GM06990 (cell line): ENCODE data around the gene ZNF396.

ENCODE experiments used
- DNase-seq: peaks from one replicate; pipeline ENCODE4 v3.0.0-alpha.2; 2011; ENCODE audit not compliant: insufficient read length; ENCODE audit errors: extremely low read depth
- H3K27me3 ChIP-seq: replicated peaks from 2 replicates; pipeline ENCODE4 v1.6.0; 2011; ENCODE audit warnings: low read length; ENCODE audit not compliant: control insufficient read depth, insufficient read depth
- H3K36me3 ChIP-seq: 2 replicates; pipeline ENCODE4 v1.5.1; 2011; ENCODE audit warnings: low read length; ENCODE audit not compliant: control insufficient read depth, insufficient read depth
- H3K4me3 ChIP-seq: replicated peaks from 2 replicates; pipeline ENCODE4 v1.5.1; 2011; ENCODE audit warnings: low read depth, mild to moderate bottlenecking, control low read depth, low read length
- TF ChIP-seq, protein P1 (sequence below): IDR thresholded peaks from 2 replicates; pipeline ENCODE4 v1.5.1; 2011; ENCODE audit warnings: low read length, control low read depth, mild to moderate bottlenecking, inconsistent platforms; ENCODE audit not compliant: insufficient read depth, poor library complexity, severe bottlenecking

ZNF396 gene

DNA sequence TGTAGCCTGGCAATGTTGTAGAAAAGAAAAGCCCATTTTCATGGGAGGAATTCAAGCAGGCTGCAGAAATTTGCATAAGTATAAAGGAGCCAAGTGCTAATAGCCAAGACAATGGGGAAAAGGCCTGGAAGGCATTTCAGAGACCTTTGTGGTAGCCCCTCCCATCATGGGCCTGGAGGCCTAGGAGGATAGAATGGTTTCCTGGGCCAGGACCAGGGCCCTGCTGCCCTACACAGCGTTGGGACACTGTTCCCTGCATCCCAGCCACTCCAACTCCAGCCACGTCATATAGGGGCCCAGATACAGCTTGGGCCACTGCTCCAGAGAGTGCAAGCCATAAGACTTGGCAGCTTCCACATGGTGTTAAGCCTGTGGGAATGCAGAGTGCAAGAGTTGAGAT, 24.9 kb downstream of the ZNF396 start:
- no peak for DNase-seq
- Histone ChIP-seq H3K36me3 (no peaks in the 10 kb centered on the region), H3K27me3 (no peaks in the 10 kb centered on the region), H3K4me3 (no peak overlapping the region)
- TF ChIP-seq, protein P1, sequence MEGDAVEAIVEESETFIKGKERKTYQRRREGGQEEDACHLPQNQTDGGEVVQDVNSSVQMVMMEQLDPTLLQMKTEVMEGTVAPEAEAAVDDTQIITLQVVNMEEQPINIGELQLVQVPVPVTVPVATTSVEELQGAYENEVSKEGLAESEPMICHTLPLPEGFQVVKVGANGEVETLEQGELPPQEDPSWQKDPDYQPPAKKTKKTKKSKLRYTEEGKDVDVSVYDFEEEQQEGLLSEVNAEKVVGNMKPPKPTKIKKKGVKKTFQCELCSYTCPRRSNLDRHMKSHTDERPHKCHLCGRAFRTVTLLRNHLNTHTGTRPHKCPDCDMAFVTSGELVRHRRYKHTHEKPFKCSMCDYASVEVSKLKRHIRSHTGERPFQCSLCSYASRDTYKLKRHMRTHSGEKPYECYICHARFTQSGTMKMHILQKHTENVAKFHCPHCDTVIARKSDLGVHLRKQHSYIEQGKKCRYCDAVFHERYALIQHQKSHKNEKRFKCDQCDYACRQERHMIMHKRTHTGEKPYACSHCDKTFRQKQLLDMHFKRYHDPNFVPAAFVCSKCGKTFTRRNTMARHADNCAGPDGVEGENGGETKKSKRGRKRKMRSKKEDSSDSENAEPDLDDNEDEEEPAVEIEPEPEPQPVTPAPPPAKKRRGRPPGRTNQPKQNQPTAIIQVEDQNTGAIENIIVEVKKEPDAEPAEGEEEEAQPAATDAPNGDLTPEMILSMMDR, result no peak

DNA sequence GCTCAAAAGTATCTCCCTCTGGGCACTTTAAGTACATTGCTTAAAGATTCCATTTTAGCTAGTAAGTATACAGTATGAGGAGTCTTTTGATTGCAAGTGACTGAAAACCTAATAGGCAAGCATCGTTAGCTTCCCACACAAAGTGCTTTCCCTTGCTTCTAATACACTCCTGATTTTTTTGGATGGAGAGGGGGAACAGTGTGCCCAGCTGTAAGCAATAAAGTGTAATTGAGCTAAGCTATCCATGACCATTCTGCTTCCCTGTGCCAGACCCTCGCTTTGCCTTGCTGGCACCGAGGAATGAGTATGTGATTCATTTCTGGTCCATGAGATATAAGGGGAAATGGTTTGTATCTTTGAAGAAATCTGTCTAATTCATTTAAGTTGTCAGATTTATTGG, 29.1 kb downstream of the ZNF396 start:
- Histone ChIP-seq H3K36me3 (no peaks in the 10 kb centered on the region), H3K27me3 (no peaks in the 10 kb centered on the region), H3K4me3 (no peak overlapping the region)
- DNase-seq, result no peak
- TF ChIP-seq, protein P1, result no peak

- Histone ChIP-seq H3K27me3 (no peaks in the 10 kb centered on the region), H3K4me3 (no peak overlapping the region), H3K36me3 (no peaks in the 10 kb centered on the region)
- TF ChIP-seq, protein P1, result no peak
- no peak for DNase-seq
Observed at GRCh38 chr18:35345950-35346349, 31.2 kb downstream of the ZNF396 start.

DNA sequence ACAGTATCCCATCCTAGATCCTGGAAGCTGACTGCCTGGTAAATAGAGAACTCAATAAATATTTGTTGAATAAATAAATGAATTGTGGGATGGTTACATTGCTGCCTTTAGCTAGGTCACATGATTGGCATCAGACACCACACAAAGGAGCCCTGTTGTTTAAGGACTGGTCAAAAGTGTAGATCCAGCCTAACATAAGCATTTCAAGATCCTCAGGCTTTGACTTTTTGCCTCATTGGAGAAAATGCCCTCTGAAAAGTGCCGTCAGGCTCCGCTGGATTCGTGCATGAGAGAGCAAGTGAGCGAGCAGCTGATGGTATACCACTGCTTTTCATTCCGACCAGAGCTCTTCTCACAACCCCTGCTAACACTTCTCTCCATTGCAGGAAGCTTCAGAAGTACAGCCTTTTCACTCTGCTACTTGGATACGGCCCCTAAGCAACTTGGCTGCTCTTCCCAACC, 31.6 kb downstream of the ZNF396 start:
- H3K27me3 ChIP-seq, result no peaks in the 10 kb centered on the region
- no peaks in the 10 kb centered on the region for H3K36me3 ChIP-seq
- no peak overlapping the region; the same call in 1 of the 2 replicates for H3K4me3 ChIP-seq
- DNase-seq, result no peak
- TF ChIP-seq, protein P1, result no peak

DNA sequence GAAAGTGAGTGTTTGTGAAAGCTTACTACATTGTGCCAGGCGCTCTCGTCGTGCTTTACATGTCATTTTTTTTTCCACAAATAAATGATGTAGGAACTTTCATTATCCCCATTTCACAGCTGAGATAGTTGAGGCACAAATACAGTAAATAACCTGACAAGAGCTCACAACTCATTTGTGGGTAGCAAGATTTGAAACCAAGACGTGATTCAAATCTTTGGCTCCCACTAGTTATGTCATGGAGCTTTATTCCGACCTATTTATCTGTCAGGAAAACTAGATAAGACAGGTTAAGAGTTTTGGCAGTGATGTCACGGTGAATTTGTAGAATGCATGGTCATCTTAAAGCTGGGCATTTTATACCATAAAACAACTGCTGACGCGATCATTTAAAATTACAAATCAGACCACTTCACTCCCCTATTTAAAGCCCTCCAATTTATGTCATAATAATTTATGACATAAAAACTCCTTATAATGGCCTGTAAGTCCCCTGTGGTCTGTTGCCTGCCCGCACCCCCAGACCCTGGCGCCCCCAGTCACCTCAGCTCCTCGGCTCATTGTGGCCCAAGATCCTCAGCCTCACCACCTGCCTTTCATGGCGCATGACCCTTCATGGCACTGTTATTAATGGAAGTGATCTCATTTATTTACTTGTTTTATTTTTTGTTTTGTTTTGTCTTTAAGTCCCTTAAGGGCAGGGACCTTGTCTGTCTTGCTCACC, 32.2 kb downstream of the ZNF396 start:
- DNase-seq, result no peak
- Histone ChIP-seq H3K4me3 (peak overlapping the region; percentile 92), H3K36me3 (peaks cover 4% of the 10 kb centered on the region), H3K27me3 (no peaks in the 10 kb centered on the region)
- TF ChIP-seq, protein P1, result no peak
